ENCODE measurements around the gene POP5. TPM values are rescaled to one million over a fixed set of nuclear protein-coding genes. Genes with fewer than 3 reads are reported as not detected.

The POP5 gene
- total RNA-seq, 2 donors from 2014 or later: 23.9 to 45.8 TPM

DNA sequence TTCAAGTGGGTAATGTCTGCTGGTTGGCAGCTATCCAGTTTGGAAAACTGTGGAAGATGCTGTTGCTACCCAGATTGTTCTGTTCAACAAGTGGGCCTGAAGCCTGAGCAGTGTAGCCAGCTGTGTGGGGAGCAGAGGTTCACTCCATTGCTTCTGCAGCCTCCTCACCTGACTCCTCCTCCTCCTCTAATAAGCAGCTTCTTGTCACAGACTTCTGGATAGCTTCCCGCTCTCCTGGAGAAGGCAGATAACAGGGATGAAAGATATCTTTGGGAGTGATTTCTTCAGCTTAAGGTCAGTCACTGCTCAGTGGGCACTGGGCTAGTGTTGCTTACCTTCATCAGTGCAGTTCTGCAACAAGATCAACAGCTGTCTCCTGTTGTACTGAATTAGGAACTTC lies 2.0 kb downstream of the POP5 start:
- ATAC-seq: no peak
- peaks cover 12 to 23% of the 10 kb centered on the region in 2 donors for H3K36me3 ChIP-seq (replicated peaks in 1 of 2; ENCODE audit: insufficient read depth in 1 of 2, low read depth in 2 of 2)
- H3K4me3 ChIP-seq: no peak overlapping the region
- H3K27me3 ChIP-seq: no peaks in the 10 kb centered on the region
- DNase-seq: no peak
- 22 to 55% methylated on average over 1 of the region's 1 CpG for WGBS, 2 donors
- no peak for TF ChIP-seq POLR2A (IDR thresholded peaks at IDR 0.05)
- TF ChIP-seq CTCF (IDR thresholded peaks at IDR 0.05): no peak
- intact Hi-C loops (cut with DNase I): no loop called here
- H3K27ac ChIP-seq: no peak overlapping the region
- H3K4me1 ChIP-seq: peaks cover 30% of the 10 kb centered on the region
- H3K9me3 ChIP-seq: no peaks in the 10 kb centered on the region

GRCh38 chr12:120574106-120574505 lies 7.1 kb downstream of the POP5 start:
- H3K9me3 ChIP-seq: no peaks in the 10 kb centered on the region
- ATAC-seq (no peak), DNase-seq (no peak)
- intact Hi-C loops (cut with DNase I): no loop called here
- no peak for TF ChIP-seq POLR2A (IDR thresholded peaks at IDR 0.05)
- no peak for TF ChIP-seq CTCF (IDR thresholded peaks at IDR 0.05)
- no peaks in the 10 kb centered on the region for H3K4me1 ChIP-seq
- no peaks in the 10 kb centered on the region for H3K27me3 ChIP-seq
- WGBS, 2 donors: 81 to 90% methylated on average over 2 of the region's 2 CpGs
- peaks cover 15 to 37% of the 10 kb centered on the region in 2 donors for H3K36me3 ChIP-seq (replicated peaks in 1 of 2; ENCODE audit: insufficient read depth in 1 of 2, low read depth in 2 of 2)
- no peak overlapping the region for H3K4me3 ChIP-seq
- H3K27ac ChIP-seq: no peak overlapping the region

DNA sequence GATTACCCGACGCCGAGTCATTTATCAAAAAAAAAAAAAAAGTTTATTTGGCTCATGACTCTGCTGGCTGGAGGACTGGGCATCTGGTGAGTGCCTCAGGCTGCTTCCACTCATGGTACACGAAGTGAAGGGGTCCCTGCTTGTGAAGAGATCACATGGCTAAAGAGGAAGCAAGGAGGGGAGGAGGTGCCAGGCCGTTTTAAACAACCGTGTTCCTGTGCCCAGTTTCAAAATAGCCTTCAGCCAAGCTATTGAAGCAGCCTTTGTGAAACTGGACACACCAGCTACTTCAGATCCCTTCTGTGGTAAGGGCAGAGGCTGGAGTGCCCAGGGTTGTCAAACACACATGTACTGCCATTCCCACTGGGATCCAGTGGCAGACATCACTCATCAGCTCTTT lies 7.6 kb downstream of the POP5 start:
- Histone ChIP-seq H3K4me3 (no peak overlapping the region), H3K9me3 (no peaks in the 10 kb centered on the region), H3K4me1 (no peaks in the 10 kb centered on the region), H3K36me3 (replicated peaks in 1 of 2; ENCODE audit: insufficient read depth in 1 of 2, low read depth in 2 of 2) (peaks cover 19 to 42% of the 10 kb centered on the region in 2 donors), H3K27me3 (no peaks in the 10 kb centered on the region), H3K27ac (no peak overlapping the region)
- 56 to 69% methylated on average over 6 of the region's 6 CpGs for WGBS, 2 donors
- intact Hi-C loops (cut with DNase I): no loop called here
- no peak for ATAC-seq
- no peak for DNase-seq
- TF ChIP-seq POLR2A (IDR thresholded peaks at IDR 0.05): no peak
- no peak for TF ChIP-seq CTCF (IDR thresholded peaks at IDR 0.05)

DNA sequence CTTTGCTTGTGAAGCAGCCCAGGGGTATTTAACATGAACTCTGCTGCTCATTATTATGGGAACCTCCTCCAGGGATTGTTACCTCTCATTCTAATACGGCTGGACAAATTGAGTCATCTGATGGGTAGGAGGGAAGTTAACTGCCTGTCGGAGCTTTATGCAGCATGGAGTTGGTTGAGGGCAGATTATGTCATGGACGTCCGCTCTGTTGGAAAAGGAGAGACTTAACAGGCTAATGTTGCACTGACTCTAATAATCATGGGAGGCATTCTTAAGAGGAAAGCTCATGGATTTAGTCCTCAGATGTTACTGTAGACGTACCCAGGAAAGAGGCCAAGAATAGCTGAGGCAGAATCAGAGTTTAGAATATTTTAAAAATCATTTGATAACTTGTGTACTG lies 9.9 kb downstream of the POP5 start:
- peaks cover 27 to 45% of the 10 kb centered on the region in 2 donors for H3K36me3 ChIP-seq (replicated peaks in 1 of 2; ENCODE audit: insufficient read depth in 1 of 2, low read depth in 2 of 2)
- H3K4me3 ChIP-seq: no peak overlapping the region
- no peak for DNase-seq
- H3K27ac ChIP-seq: no peak overlapping the region
- intact Hi-C loops (cut with DNase I): no loop called here
- H3K4me1 ChIP-seq: no peaks in the 10 kb centered on the region
- no peak for TF ChIP-seq POLR2A (IDR thresholded peaks at IDR 0.05)
- no peaks in the 10 kb centered on the region for H3K9me3 ChIP-seq
- H3K27me3 ChIP-seq: no peaks in the 10 kb centered on the region
- WGBS, 2 donors: 81 to 83% methylated on average over 5 of the region's 5 CpGs
- ATAC-seq: no peak

GRCh38 chr12:120563495-120563894 lies 17.7 kb downstream of the POP5 start:
- no peak for DNase-seq
- peaks cover 14 to 69% of the 10 kb centered on the region in 2 donors for H3K36me3 ChIP-seq (replicated peaks in 1 of 2; ENCODE audit: insufficient read depth in 1 of 2, low read depth in 2 of 2)
- intact Hi-C loops (cut with DNase I): no loop called here
- no peak for TF ChIP-seq CTCF (IDR thresholded peaks at IDR 0.05)
- no peak for TF ChIP-seq POLR2A (IDR thresholded peaks at IDR 0.05)
- H3K4me3 ChIP-seq: no peak overlapping the region
- H3K27ac ChIP-seq: no peak overlapping the region
- no peak for ATAC-seq
- no peaks in the 10 kb centered on the region for H3K9me3 ChIP-seq
- H3K27me3 ChIP-seq: no peaks in the 10 kb centered on the region
- WGBS, 2 donors: 91 to 93% methylated on average over 5 to 11 of the region's 11 CpGs
- H3K4me1 ChIP-seq: no peaks in the 10 kb centered on the region
